ENCODE measurements around the gene RAB15.
"Not testable (repeated sequence)": the region's sequence is repeated elsewhere in the genome, so short reads cannot be mapped to it uniquely, and the experiment has no call there.

The RAB15 gene

DNA sequence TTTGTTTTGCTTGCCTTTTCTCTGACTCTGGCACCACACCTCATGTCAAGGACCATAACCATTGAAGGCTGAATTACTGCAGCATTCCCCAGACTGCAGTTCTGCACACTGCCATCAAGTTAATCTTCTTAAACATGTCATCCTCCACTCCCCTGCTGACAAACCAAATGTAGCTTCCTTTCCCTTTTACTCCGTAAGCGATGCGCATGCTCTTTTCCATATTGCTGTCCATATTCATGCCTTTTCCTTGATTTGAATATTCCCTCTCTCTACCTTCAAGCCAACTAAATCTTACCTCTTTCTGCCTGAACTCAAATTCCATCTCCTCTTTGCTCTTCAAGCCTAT is 43.1 kb downstream of the RAB15 start:
- no peak for DNase-seq
- Mint-ChIP-seq H3K36me3 (peaks cover 25 to 33% of the 10 kb centered on the region in 2 donors), H3K27ac (no peak overlapping the region), H3K27me3 (no peaks in the 10 kb centered on the region), H3K9me3 (no peaks in the 10 kb centered on the region), H3K4me1 (peaks cover 5 to 10% of the 10 kb centered on the region in 2 donors), H3K4me3 (no peak overlapping the region)
- ATAC-seq (replicated peaks) = no peak

DNA sequence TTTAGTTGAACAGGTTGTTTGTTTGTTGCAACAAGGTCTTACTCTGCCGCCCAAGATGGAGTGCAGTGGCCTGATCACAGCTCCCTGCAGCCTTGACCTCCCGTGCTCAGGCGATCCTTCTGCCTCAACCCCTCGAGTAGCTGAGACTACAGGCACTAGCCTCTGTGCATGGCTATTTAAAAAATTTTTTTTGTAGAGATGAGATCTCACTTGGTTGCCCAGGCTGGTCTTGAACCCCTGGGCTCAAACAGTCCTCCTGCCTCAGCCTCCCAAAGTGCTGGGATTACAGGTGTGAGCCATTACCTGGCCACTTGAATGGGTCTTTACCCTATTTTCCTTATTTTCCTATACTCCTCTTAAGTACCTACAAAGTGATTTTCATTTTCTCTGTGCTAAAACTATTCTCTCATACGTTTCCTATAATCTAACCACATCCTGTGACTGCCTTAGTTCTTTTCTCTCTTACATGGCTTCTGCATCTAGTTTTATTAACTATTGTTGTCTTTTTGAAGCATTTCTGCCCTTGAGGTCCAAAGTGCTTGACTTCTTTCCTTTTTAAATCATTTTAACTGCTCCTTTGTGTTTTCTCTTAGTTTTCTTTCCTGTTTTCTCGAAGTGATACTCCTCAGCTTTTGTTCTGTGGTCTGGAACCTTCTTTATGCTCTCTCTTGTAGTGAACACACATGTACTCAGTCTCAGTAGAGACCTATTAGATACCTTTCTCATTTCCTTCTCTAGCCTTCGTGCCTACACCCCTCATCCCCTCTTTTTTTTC is 43.7 kb downstream of the RAB15 start:
- Mint-ChIP-seq H3K36me3 (peaks cover 25 to 35% of the 10 kb centered on the region in 2 donors), H3K9me3 (no peaks in the 10 kb centered on the region), H3K4me1 (peaks cover 5 to 10% of the 10 kb centered on the region in 2 donors), H3K27me3 (no peaks in the 10 kb centered on the region), H3K4me3 (no peak overlapping the region), H3K27ac (no peak overlapping the region)
- no peak for DNase-seq
- ATAC-seq (replicated peaks) = peak in 1 of 2 donors; percentile 23

DNA sequence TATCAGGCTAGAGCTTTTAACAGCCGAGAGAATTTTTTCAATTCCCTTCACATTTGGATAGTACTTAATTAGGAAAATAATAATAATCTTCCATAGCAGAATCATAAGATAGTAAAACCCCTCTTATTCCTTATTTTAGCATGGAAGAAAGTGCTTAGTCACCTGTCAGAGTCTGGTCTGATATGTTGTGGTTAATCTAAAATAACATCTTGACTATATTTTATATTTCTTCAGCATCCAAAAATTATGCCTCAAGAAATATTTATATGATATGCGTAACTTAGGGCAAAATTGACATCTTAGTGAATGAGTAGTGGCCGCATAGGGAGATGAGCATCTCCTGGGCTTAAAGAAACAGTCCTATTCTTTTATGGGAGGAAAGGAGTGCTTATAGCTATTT is 45.1 kb downstream of the RAB15 start:
- H3K27me3 Mint-ChIP-seq = no peaks in the 10 kb centered on the region
- peaks cover 19 to 34% of the 10 kb centered on the region in 2 donors for H3K36me3 Mint-ChIP-seq
- no peak overlapping the region for H3K4me3 Mint-ChIP-seq
- ATAC-seq (replicated peaks) (no peak), DNase-seq (no peak)
- no peak overlapping the region for H3K27ac Mint-ChIP-seq
- no peaks in the 10 kb centered on the region for H3K9me3 Mint-ChIP-seq
- H3K4me1 Mint-ChIP-seq = peaks cover 5 to 12% of the 10 kb centered on the region in 2 donors

DNA sequence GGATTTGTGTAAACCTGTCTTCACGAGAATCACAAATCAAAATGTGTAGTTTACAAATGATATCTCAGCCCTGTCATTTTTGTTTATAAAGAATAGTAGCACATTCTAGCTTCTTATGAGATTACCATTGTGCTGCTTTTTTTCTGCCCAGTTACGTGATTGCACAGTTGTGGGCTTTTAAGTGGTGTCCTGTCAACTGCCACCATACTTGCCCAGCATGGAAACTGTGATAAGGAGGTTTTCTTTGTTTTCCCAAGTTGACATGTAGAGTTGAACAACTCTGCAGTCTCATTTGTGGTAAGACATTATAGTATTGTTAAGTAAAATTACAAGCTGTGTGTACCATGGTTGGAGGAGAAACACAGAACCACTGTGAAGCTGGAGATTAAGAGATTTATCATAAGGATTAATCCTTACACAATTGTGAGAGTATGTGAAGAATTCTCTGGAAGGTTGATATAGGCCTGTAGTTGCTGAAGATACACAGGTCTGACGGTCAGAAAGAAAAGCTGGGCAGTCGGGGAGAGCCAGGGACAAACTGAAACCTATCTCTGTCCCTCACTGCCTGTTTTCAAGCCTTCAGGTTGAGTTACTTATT is 45.6 kb downstream of the RAB15 start:
- H3K9me3 Mint-ChIP-seq = no peaks in the 10 kb centered on the region
- H3K4me1 Mint-ChIP-seq = peaks cover 10 to 17% of the 10 kb centered on the region in 2 donors
- no peak overlapping the region for H3K4me3 Mint-ChIP-seq
- DNase-seq = no peak
- H3K27me3 Mint-ChIP-seq = no peaks in the 10 kb centered on the region
- peak overlapping the region; percentile 52 for H3K27ac Mint-ChIP-seq
- peaks cover 24 to 38% of the 10 kb centered on the region in 2 donors for H3K36me3 Mint-ChIP-seq
- no peak for ATAC-seq (replicated peaks)

DNA sequence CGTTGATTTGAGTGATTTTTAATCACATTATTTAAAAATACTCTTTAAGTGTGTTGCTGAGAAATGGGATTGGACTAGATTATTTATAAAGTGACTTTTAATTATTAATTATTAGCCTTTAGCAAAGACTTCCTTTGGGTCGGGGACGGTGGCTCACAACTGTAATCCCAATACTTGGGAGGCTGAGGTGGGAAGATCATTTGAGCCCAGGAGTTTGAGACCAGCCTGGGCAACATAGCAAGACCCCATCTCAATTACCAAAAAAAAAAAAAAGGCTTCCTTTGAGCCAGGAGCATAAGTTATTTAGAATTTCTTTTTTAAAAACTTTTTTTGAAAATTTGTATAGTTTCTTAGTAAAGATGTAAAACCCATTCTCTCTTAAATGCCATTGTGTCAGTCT is 49.1 kb downstream of the RAB15 start:
- Mint-ChIP-seq H3K27ac (no peak overlapping the region), H3K27me3 (no peaks in the 10 kb centered on the region), H3K4me3 (no peak overlapping the region), H3K4me1 (peaks cover 14 to 39% of the 10 kb centered on the region in 2 donors), H3K36me3 (peaks cover 21 to 24% of the 10 kb centered on the region in 2 donors), H3K9me3 (no peaks in the 10 kb centered on the region)
- DNase-seq (no peak), ATAC-seq (replicated peaks) (no peak)

DNA sequence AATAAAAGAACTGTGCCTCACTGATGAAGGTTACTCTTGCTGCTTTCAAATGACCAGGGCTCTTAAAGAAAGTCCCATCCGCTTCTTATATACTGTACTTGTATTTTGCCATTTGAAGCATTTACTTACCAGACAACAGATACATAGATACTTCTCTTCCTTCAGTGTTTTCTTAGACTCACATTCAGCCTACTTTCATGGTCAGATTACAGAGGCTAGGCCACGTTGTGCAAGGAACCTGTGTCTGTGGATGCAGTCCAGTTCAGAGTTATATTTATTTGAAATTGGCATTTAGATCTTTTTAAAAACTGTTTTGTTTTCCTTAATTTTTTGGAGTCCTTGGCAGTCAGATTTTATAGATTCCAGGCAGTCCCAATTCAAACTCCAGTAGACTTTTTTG is 51.7 kb downstream of the RAB15 start:
- Mint-ChIP-seq H3K27me3 (no peaks in the 10 kb centered on the region), H3K9me3 (no peaks in the 10 kb centered on the region), H3K4me3 (no peak overlapping the region), H3K27ac (no peak overlapping the region), H3K4me1 (peaks cover 20 to 50% of the 10 kb centered on the region in 2 donors), H3K36me3 (peaks cover 19 to 28% of the 10 kb centered on the region in 2 donors)
- DNase-seq = no peak
- ATAC-seq (replicated peaks) = no peak

DNA sequence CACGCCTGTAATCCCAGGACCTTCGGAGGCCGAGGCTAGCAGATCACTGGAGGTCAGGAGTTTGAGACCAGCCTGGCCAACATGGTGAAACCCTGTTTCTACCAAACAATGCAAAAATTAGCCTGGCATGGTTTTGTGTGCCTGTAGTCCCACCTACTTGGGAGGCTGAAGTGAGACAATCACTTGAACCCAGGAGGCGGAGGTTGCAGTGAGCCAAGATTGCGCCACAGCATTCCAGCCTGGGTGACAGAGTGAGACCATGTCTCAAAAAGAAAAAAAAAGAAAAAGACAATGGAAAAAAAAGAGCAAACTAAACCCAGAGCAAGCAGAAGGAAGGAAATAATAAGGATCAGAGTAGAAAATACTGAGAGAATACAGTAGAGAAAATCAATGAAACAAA is 52.5 kb downstream of the RAB15 start:
- DNase-seq = no peak
- Mint-ChIP-seq H3K9me3 (peaks cover 0 to 1% of the 10 kb centered on the region in 2 donors), H3K36me3 (peaks cover 22 to 33% of the 10 kb centered on the region in 2 donors), H3K27ac (no peak overlapping the region), H3K4me3 (no peak overlapping the region), H3K4me1 (peaks cover 25 to 56% of the 10 kb centered on the region in 2 donors), H3K27me3 (no peaks in the 10 kb centered on the region)
- no peak for ATAC-seq (replicated peaks)

DNA sequence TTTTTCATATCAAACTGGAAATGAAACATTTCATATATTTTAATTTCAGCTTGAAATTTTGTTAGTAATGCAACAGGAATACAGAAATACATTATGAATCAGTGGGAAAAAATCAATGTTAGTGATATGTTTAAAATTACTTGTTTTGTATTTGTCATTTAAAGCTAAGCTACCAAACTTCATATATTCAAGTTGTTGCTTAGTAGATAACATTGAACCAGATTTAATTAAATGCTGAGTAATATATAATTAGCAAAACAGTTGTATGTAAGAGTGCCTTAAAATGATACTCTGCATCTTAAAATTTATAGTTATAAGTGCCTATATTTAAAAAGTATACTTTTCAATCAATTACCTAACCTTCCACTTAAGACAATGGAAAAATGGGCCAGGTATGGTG is 52.9 kb downstream of the RAB15 start:
- Mint-ChIP-seq H3K9me3 (peaks cover 0 to 1% of the 10 kb centered on the region in 2 donors), H3K36me3 (peaks cover 20 to 30% of the 10 kb centered on the region in 2 donors), H3K4me3 (no peak overlapping the region), H3K27ac (no peak overlapping the region), H3K4me1 (peaks cover 24 to 53% of the 10 kb centered on the region in 2 donors), H3K27me3 (no peaks in the 10 kb centered on the region)
- no peak for ATAC-seq (replicated peaks)
- DNase-seq = no peak

DNA sequence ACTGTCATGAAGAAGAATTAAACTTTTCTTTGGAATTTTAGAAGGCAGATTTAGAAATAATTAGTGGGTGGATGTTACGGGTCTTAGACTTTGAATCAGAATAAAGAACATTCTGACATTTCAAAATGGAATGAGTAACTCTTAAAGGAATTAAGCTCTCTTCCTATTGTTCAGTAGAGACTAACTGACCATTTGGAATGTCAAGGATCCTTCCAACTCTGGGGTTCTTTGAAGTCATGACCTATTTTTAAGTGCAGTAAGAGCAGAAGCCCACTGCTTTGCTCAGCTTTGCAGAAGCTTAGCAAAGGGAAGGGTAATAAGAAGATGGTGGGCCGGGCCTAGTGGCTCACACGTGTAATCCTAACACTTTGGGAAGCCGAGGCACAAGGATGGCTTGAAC is 53.9 kb downstream of the RAB15 start:
- H3K36me3 Mint-ChIP-seq = peaks cover 17 to 25% of the 10 kb centered on the region in 2 donors

DNA sequence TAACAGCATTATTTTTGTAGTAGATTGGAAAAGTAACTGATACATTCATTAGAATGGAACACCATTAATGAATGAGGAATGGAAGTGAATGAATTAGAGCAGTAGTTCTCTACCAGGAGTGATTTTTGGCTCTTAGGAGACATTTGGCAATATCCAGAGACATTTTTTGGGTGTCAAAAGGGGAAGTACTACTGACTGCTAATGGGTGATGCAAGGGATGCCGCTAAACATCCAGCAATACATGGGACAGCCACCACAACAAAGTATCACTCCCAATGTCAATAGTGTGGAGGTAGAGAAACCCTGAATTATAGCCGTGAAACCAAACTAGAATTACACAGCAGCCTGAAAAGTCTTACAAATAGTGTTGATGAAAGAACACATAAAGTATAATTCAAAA is 56.3 kb downstream of the RAB15 start:
- Mint-ChIP-seq H3K36me3 (peaks cover 10 to 18% of the 10 kb centered on the region in 2 donors), H3K27ac (no peak overlapping the region), H3K27me3 (peaks cover 7 to 8% of the 10 kb centered on the region in 2 donors), H3K4me3 (peak overlapping the region; percentile 90 to 91), H3K4me1 (peaks cover 23 to 45% of the 10 kb centered on the region in 2 donors), H3K9me3 (peaks cover 0 to 1% of the 10 kb centered on the region in 2 donors)
- ATAC-seq (replicated peaks) (no peak), DNase-seq (no peak)

More for the DNA sequence above, 53.9 kb downstream of the RAB15 start:
- no peak for DNase-seq
- H3K4me1 Mint-ChIP-seq = peaks cover 27 to 53% of the 10 kb centered on the region in 2 donors
- no peak overlapping the region for H3K4me3 Mint-ChIP-seq
- H3K9me3 Mint-ChIP-seq = peaks cover 0 to 1% of the 10 kb centered on the region in 2 donors
- H3K27me3 Mint-ChIP-seq = no peaks in the 10 kb centered on the region
- peak overlapping the region; percentile 42 for H3K27ac Mint-ChIP-seq
- no peak for ATAC-seq (replicated peaks)

DNA sequence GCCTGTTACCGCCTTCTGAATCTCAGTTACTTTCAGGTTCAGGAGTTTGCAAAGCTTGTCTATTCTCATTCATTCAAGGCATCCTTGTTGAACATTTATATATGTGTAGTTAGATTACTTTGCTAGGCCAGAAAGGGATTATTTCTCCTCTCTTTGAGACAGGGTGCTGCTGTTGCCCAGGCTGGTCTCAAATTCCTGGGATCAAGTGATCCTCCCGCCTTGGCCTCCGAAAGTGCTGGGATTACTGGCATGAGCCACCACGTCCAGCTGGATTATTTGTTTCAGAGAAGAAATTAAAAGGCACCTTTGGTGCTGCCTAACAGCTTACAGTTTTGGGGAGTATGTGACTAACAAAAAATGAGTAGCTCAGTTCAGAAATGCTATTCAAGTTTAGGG is 57.1 kb downstream of the RAB15 start:
- Mint-ChIP-seq H3K4me1 (peaks cover 23 to 38% of the 10 kb centered on the region in 2 donors), H3K4me3 (peak overlapping the region; percentile 90 to 91), H3K27me3 (peaks cover 7 to 8% of the 10 kb centered on the region in 2 donors), H3K27ac (peak overlapping the region; percentile 99), H3K36me3 (peaks cover 10 to 18% of the 10 kb centered on the region in 2 donors), H3K9me3 (peaks cover 0 to 1% of the 10 kb centered on the region in 2 donors)
- no peak for DNase-seq
- peak in 1 of 2 donors; percentile 2 for ATAC-seq (replicated peaks)

DNA sequence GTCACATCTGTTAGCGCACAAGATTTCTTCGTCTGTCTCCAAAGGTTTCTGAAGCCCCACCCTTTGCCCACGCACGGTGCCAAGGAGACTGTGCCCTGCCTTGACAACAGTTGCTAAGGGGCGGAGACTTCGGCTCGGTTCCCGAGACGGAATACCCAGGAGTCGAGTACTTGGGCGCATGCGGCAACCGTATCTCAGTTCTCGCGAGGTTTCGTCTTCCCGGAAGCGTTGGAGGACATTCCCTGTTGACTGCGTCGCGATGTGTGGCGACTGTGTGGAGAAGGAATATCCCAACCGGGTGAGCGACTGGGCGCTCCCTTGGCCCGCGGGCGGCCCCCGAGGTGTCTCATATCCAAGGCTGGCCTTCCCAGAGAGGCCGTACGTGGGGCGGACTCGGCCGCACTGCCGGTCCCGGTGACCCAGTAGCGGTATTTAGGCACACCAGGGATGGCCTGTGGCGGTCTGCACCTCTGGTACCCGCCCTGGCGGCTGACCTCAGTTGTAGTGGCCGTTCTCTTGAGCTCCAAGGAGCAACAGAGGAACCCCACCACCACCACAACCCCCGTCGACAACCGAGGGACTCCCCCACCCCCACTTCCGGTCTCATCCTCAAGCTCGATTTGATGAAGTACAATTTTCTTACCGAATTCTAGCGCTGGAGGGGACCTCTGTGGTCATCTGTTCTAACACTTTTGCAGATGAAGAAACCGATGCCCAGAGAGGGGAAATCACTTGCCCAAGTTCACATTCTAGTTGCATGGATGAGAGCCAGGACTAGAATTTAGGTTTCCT is 57.7 kb downstream of the RAB15 start, which contains the start of gene CHURC1:
Gene CHURC1, plus strand, starts transcription at position 219 of the 792 bp plus-strand sequence. Its CDS starts 41 bp downstream, at position 260.
- Mint-ChIP-seq H3K4me3 (peak within 1 kb of the TSS; percentile 90 to 91), H3K27ac (peak within 1 kb of the TSS; percentile 99), H3K27me3 (peaks cover 7 to 8% of the 10 kb centered on the region in 2 donors), H3K4me1 (peaks cover 19 to 33% of the 10 kb centered on the region in 2 donors), H3K36me3 (peaks cover 10 to 18% of the 10 kb centered on the region in 2 donors), H3K9me3 (peaks cover 0 to 1% of the 10 kb centered on the region in 2 donors)
- DNase-seq (peak; percentile 95), ATAC-seq (replicated peaks) (peak; percentile 99)

DNA sequence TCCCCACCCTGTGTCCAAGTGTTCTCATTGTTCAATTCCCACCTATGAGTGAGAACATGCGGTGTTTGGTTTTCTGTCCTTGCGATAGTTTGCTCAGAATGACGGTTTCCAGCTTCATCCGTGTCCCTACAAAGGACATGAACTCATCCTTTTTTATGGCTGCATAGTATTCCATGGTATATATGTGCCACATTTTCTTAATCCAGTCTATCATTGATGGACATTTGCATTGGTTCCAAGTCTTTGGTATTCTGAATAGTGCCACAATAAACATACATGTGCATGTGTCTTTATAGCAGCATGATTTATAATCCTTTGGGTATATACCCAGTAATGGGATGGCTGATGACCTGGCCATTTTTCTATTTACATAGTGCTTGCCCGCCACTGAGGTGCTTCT is 58.7 kb downstream of the RAB15 start:
- H3K9me3 Mint-ChIP-seq; H3K4me3 Mint-ChIP-seq; H3K27ac Mint-ChIP-seq; DNase-seq; H3K27me3 Mint-ChIP-seq; ATAC-seq (replicated peaks): not testable (repeated sequence)
- Mint-ChIP-seq H3K36me3 (peaks cover 10 to 18% of the 10 kb centered on the region in 2 donors), H3K4me1 (peaks cover 19 to 29% of the 10 kb centered on the region in 2 donors)

DNA sequence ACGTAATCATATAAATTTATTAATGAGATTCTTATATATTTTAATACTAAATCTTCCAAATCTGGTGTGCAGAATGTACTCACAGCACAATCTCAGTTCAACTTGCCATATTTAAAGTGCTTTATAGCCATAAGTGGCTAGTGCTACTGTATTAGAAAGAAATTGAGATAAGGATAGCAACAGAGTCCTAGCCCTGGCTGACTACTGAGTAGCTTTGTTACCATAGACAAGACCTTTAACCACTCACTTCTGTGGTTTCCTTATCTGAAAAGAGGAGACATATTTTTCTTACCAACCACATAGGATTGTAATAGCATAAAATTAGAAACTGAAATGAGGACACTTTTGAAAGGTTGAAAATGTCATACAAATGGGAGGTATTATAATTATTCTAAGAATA is 59.9 kb downstream of the RAB15 start:
- peaks cover 0 to 1% of the 10 kb centered on the region in 2 donors for H3K9me3 Mint-ChIP-seq
- peaks cover 15 to 17% of the 10 kb centered on the region in 2 donors for H3K4me1 Mint-ChIP-seq
- DNase-seq (no peak), ATAC-seq (replicated peaks) (no peak)
- peaks cover 7 to 8% of the 10 kb centered on the region in 2 donors for H3K27me3 Mint-ChIP-seq
- no peak overlapping the region for H3K27ac Mint-ChIP-seq
- H3K36me3 Mint-ChIP-seq = peaks cover 6 to 12% of the 10 kb centered on the region in 2 donors
- H3K4me3 Mint-ChIP-seq = no peak overlapping the region

Data from stimulated activated naive B cell treated with anti-CD40 and anti-IgM and Interleukin-4, amounts not matched to agents 10 μg/mL and 1 μg/mL and 100 μg/mL, for 72 hours (primary cell).